AG09309 (cell line): ENCODE data around the gene DIS3L2.

ENCODE experiments used
- DNase-seq: peaks from one replicate; pipeline ENCODE4 v3.0.0-alpha.2; 2010; ENCODE audit warnings: low read depth
- H3K4me3 ChIP-seq: 2 replicates; pipeline ENCODE4 v1.5.1; 2011; ENCODE audit warnings: mild to moderate bottlenecking, low read depth, low read length, moderate library complexity; ENCODE audit not compliant: control insufficient read depth
- CTCF ChIP-seq: IDR thresholded peaks from 2 replicates; pipeline ENCODE4 v1.5.1; 2011; ENCODE audit warnings: mild to moderate bottlenecking, low read depth, low read length, inconsistent platforms; ENCODE audit not compliant: insufficient read depth, control insufficient read depth; ENCODE audit errors: missing control alignments

The DIS3L2 gene

GRCh38 chr2:232117413-232117812 is 155.9 kb downstream of the DIS3L2 start:
- no peak for DNase-seq
- no peak overlapping the region for H3K4me3 ChIP-seq
- TF ChIP-seq CTCF, result no peak

GRCh38 chr2:232120911-232121310 is 159.4 kb downstream of the DIS3L2 start:
- H3K4me3 ChIP-seq, result no peak overlapping the region
- TF ChIP-seq CTCF, result no peak
- DNase-seq, result no peak

GRCh38 chr2:232124309-232124708 is 162.8 kb downstream of the DIS3L2 start:
- no peak overlapping the region for H3K4me3 ChIP-seq
- TF ChIP-seq CTCF, result no peak
- DNase-seq, result no peak

GRCh38 chr2:232126301-232127099 is 165.0 kb downstream of the DIS3L2 start:
- DNase-seq, result no peak
- no peak overlapping the region for H3K4me3 ChIP-seq
- no peak for TF ChIP-seq CTCF

GRCh38 chr2:232129483-232129882 is 168.0 kb downstream of the DIS3L2 start:
- DNase-seq, result no peak
- no peak for TF ChIP-seq CTCF
- H3K4me3 ChIP-seq, result no peak overlapping the region

- H3K4me3 ChIP-seq, result no peak overlapping the region
- DNase-seq, result no peak
- no peak for TF ChIP-seq CTCF
Measured at GRCh38 chr2:232132181-232132580, 170.7 kb downstream of the DIS3L2 start.
